Neural progenitor cell (in vitro differentiated cells): ENCODE measurements around the gene PRDM11. TPM values are rescaled to one million over a fixed set of nuclear protein-coding genes. Genes with fewer than 3 reads are reported as not detected.

ENCODE experiments used
- DNase-seq: peaks from one replicate; pipeline ENCODE4 v3.0.0-alpha.2; 2016; ENCODE audit warnings: low spot score
- H2AFZ ChIP-seq: fragments of 200-600 bp; sonication (generic); replicated peaks from 2 replicates; pipeline ENCODE4 v1.6.1; 2016; ENCODE audit warnings: antibody characterized with exemption
- H3F3A ChIP-seq: fragments of 200-600 bp; sonication (generic); 2 replicates; pipeline ENCODE4 v1.6.1; 2016; ENCODE audit warnings: antibody characterized with exemption, low read depth
- H3K27ac ChIP-seq: fragments of 200-600 bp; sonication (generic); 2 replicates; pipeline ENCODE4 v1.5.1; 2016; ENCODE audit warnings: mild to moderate bottlenecking
- H3K27me3 ChIP-seq: fragments of 200-600 bp; sonication (generic); 2 replicates; pipeline ENCODE4 v1.6.1; 2016; ENCODE audit warnings: mild to moderate bottlenecking, moderate library complexity
- H3K36me3 ChIP-seq: fragments of 200-600 bp; sonication (generic); 2 replicates; pipeline ENCODE4 v1.5.1; 2016
- H3K4me1 ChIP-seq: fragments of 200-600 bp; sonication (generic); 2 replicates; pipeline ENCODE4 v1.6.1; 2016; ENCODE audit warnings: mixed run types
- H3K4me2 ChIP-seq: fragments of 200-600 bp; sonication (generic); 2 replicates; pipeline ENCODE4 v1.6.1; 2016
- H3K4me3 ChIP-seq: fragments of 200-600 bp; sonication (generic); 2 replicates; pipeline ENCODE4 v1.5.1; 2016
- H3K79me2 ChIP-seq: fragments of 200-600 bp; sonication (generic); 2 replicates; pipeline ENCODE4 v1.6.1; 2016; ENCODE audit warnings: low read depth
- H3K9ac ChIP-seq: fragments of 200-600 bp; sonication (generic); 2 replicates; pipeline ENCODE4 v1.6.1; 2016
- H3K9me3 ChIP-seq: fragments of 200-600 bp; sonication (generic); 2 replicates; pipeline ENCODE4 v1.5.1; 2016; ENCODE audit warnings: low read depth
- H4K20me1 ChIP-seq: fragments of 200-600 bp; sonication (generic); 2 replicates; pipeline ENCODE4 v1.6.1; 2016; ENCODE audit warnings: low read depth
- H3K27ac Mint-ChIP-seq: 3 replicates; pipeline ENCODE4 v1.8.0; 2021; ENCODE audit warnings: mixed read lengths
- H3K27me3 Mint-ChIP-seq: 2 replicates; pipeline ENCODE4 v1.8.0; 2022; ENCODE audit warnings: low read depth, mild to moderate bottlenecking, inconsistent platforms, moderate library complexity, mixed read lengths; ENCODE audit not compliant: insufficient read depth
- H3K36me3 Mint-ChIP-seq: 3 replicates; pipeline ENCODE4 v1.8.0; 2021; ENCODE audit warnings: mixed read lengths
- H3K4me1 Mint-ChIP-seq: 3 replicates; pipeline ENCODE4 v1.8.0; 2021; ENCODE audit warnings: mixed read lengths
- H3K4me3 Mint-ChIP-seq: 3 replicates; pipeline ENCODE4 v1.8.0; 2021; ENCODE audit warnings: mild to moderate bottlenecking, moderate library complexity, mixed read lengths
- H3K9me3 Mint-ChIP-seq: 3 replicates; pipeline ENCODE4 v1.8.0; 2020; ENCODE audit warnings: mixed read lengths
- EZH2 ChIP-seq: fragments of 200-600 bp; sonication (generic); IDR thresholded peaks from 2 replicates; pipeline ENCODE4 v1.6.1; 2017; ENCODE audit warnings: antibody characterized with exemption, mild to moderate bottlenecking, moderate library complexity
- EZH2phosphoT487 ChIP-seq: fragments of 200-600 bp; sonication (generic); IDR thresholded peaks from 2 replicates; pipeline ENCODE4 v1.6.1; 2017; ENCODE audit warnings: antibody characterized with exemption
- total RNA-seq: library from RNA; depleted of rRNA; stranded (reverse); fragments of >200 nt; gene quantifications from 2 replicates; pipeline ENCODE4 v1.2.3, GENCODE V29; 2015; ENCODE audit warnings: low replicate concordance
- TF ChIP-seq, protein P1 (sequence below): fragments of 200-600 bp; sonication (generic); IDR thresholded peaks from 2 replicates; pipeline ENCODE4 v1.5.1; 2017; ENCODE audit warnings: antibody characterized with exemption, mild to moderate bottlenecking

PRDM11 gene
- total RNA-seq, 1 donor from 2014 or later: 1.8 TPM

- Mint-ChIP-seq H3K36me3 (peaks cover 3% of the 10 kb centered on the region), H3K27me3 (peaks cover 27% of the 10 kb centered on the region), H3K27ac (peak overlapping the region; percentile 42), H3K9me3 (peaks cover 10% of the 10 kb centered on the region), H3K4me1 (peaks cover 26% of the 10 kb centered on the region), H3K4me3 (peak overlapping the region; percentile 89)
- TF ChIP-seq EZH2phosphoT487: no peak
- TF ChIP-seq, protein P1, sequence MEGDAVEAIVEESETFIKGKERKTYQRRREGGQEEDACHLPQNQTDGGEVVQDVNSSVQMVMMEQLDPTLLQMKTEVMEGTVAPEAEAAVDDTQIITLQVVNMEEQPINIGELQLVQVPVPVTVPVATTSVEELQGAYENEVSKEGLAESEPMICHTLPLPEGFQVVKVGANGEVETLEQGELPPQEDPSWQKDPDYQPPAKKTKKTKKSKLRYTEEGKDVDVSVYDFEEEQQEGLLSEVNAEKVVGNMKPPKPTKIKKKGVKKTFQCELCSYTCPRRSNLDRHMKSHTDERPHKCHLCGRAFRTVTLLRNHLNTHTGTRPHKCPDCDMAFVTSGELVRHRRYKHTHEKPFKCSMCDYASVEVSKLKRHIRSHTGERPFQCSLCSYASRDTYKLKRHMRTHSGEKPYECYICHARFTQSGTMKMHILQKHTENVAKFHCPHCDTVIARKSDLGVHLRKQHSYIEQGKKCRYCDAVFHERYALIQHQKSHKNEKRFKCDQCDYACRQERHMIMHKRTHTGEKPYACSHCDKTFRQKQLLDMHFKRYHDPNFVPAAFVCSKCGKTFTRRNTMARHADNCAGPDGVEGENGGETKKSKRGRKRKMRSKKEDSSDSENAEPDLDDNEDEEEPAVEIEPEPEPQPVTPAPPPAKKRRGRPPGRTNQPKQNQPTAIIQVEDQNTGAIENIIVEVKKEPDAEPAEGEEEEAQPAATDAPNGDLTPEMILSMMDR: no peak
- no peak for TF ChIP-seq EZH2
- Histone ChIP-seq H4K20me1 (no peaks in the 10 kb centered on the region), H3F3A (peaks cover 9% of the 10 kb centered on the region), H3K36me3 (no peaks in the 10 kb centered on the region), H2AFZ (peak overlapping the region; percentile 93), H3K9me3 (no peaks in the 10 kb centered on the region), H3K4me1 (peaks cover 9% of the 10 kb centered on the region), H3K9ac (no peak overlapping the region), H3K79me2 (peaks cover 27% of the 10 kb centered on the region), H3K4me3 (peak overlapping the region; percentile 100), H3K4me2 (peak overlapping the region; percentile 93), H3K27ac (no peak overlapping the region), H3K27me3 (peaks cover 45% of the 10 kb centered on the region)
- peak; percentile 97 for DNase-seq
These were observed 734 bp downstream of the PRDM11 start for GRCh38 chr11:45147017-45147728.

GRCh38 chr11:45147891-45148675 is 1.6 kb downstream of the PRDM11 start:
- Histone ChIP-seq H3F3A (peaks cover 9% of the 10 kb centered on the region), H3K27ac (no peak overlapping the region), H3K9me3 (no peaks in the 10 kb centered on the region), H3K4me1 (peaks cover 9% of the 10 kb centered on the region), H3K27me3 (peaks cover 36% of the 10 kb centered on the region), H3K4me3 (peak overlapping the region; percentile 100), H3K79me2 (peaks cover 27% of the 10 kb centered on the region), H3K36me3 (no peaks in the 10 kb centered on the region), H4K20me1 (no peaks in the 10 kb centered on the region), H3K9ac (no peak overlapping the region), H2AFZ (no peak overlapping the region), H3K4me2 (peak overlapping the region; percentile 93)
- peaks cover 21% of the 10 kb centered on the region for H3K27me3 Mint-ChIP-seq
- peak overlapping the region; percentile 89 for H3K4me3 Mint-ChIP-seq
- DNase-seq: no peak
- H3K9me3 Mint-ChIP-seq: peaks cover 10% of the 10 kb centered on the region
- no peak for TF ChIP-seq EZH2
- no peak for TF ChIP-seq EZH2phosphoT487
- TF ChIP-seq, protein P1: no peak
- peaks cover 3% of the 10 kb centered on the region for H3K36me3 Mint-ChIP-seq
- H3K4me1 Mint-ChIP-seq: peaks cover 26% of the 10 kb centered on the region
- peak overlapping the region; percentile 42 for H3K27ac Mint-ChIP-seq

DNA sequence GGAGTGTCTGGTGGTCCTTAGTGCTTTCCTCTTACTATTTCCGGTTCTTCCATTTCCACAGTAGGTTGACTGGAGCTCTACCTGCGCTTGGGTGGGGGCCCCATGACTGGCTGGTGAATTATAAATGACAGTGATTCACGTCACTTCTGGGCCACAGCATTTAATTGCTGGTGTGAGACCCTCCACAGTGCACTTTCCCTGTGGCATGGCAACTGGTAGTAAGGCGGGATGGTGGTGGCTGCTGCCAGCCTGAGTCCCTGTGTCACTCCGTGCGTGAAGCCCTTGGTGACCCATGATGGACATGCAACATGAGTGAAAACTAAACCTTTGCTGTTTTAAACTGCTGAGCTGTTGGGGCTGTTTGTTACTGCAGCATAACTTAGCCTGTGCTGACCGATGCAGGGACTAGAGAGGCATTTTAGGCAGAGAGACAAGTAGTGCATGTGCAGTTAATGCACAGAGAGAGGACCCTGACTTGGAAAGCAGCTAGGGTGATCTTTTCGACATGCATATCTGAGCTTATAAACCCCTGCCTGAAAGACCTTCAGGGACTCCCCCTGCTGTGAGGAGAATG is 3.1 kb downstream of the PRDM11 start:
- Histone ChIP-seq H3K4me3 (no peak overlapping the region), H4K20me1 (no peaks in the 10 kb centered on the region), H3K36me3 (no peaks in the 10 kb centered on the region), H3K79me2 (peaks cover 35% of the 10 kb centered on the region), H3K27me3 (peaks cover 21% of the 10 kb centered on the region), H3K4me1 (peaks cover 9% of the 10 kb centered on the region), H3K27ac (no peak overlapping the region), H3F3A (peaks cover 9% of the 10 kb centered on the region), H2AFZ (no peak overlapping the region), H3K4me2 (no peak overlapping the region), H3K9ac (no peak overlapping the region), H3K9me3 (no peaks in the 10 kb centered on the region)
- H3K4me1 Mint-ChIP-seq: peaks cover 27% of the 10 kb centered on the region
- DNase-seq: no peak
- peaks cover 3% of the 10 kb centered on the region for H3K36me3 Mint-ChIP-seq
- peaks cover 10% of the 10 kb centered on the region for H3K9me3 Mint-ChIP-seq
- H3K4me3 Mint-ChIP-seq: peak overlapping the region; percentile 89
- TF ChIP-seq EZH2 (no peak), EZH2phosphoT487 (no peak)
- TF ChIP-seq, protein P1: no peak
- peaks cover 12% of the 10 kb centered on the region for H3K27me3 Mint-ChIP-seq
- H3K27ac Mint-ChIP-seq: no peak overlapping the region
